Peyer's patch (tissue), 4 donors: Measurements from ENCODE around the gene GLT8D2.

ENCODE experiments used
- POLR2A ChIP-seq, 2 donors: fragments of 450-650 bp; IDR thresholded peaks; one replicate each; pipeline ENCODE4 v1.5.1; 2017; ENCODE audit warnings: antibody characterized with exemption in 2 of 2, mild to moderate bottlenecking in 2 of 2, moderate library complexity in 2 of 2
- TF ChIP-seq, protein P1 (sequence below), 6 experiments: fragments of 450-650 bp in 4 of 6; fragments of 200-600 bp in 2 of 6; sonication (generic) in 1 of 6; IDR thresholded peaks; one replicate each; pipeline ENCODE4 v1.5.1; 2017 to 2019; ENCODE audit warnings: antibody characterized with exemption in 6 of 6, mild to moderate bottlenecking in 3 of 6, moderate library complexity in 1 of 6

DNA sequence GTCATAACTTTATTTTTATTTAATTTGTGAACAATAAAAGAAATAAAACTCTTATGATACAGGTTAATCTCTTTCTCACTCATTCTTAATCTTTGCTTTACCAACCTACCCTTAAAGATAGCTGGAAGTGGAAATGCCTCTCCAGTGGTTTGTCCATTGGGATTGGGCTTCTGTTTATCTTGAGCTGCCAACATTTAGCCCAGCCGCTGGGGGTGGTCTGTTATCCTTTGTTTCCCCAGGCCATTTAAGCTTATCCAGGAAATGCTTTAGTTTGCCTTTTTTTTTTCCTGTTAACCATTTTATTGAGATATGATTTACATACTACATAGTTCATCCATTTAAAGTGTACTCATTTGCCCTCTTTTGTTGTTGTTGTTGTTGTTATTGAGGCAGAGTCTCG lies 76.1 kb downstream of the GLT8D2 start:
- TF ChIP-seq, protein P1, sequence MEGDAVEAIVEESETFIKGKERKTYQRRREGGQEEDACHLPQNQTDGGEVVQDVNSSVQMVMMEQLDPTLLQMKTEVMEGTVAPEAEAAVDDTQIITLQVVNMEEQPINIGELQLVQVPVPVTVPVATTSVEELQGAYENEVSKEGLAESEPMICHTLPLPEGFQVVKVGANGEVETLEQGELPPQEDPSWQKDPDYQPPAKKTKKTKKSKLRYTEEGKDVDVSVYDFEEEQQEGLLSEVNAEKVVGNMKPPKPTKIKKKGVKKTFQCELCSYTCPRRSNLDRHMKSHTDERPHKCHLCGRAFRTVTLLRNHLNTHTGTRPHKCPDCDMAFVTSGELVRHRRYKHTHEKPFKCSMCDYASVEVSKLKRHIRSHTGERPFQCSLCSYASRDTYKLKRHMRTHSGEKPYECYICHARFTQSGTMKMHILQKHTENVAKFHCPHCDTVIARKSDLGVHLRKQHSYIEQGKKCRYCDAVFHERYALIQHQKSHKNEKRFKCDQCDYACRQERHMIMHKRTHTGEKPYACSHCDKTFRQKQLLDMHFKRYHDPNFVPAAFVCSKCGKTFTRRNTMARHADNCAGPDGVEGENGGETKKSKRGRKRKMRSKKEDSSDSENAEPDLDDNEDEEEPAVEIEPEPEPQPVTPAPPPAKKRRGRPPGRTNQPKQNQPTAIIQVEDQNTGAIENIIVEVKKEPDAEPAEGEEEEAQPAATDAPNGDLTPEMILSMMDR (IDR thresholded peaks at IDR 0.05) = no peak
- no peak for TF ChIP-seq POLR2A (IDR thresholded peaks at IDR 0.05)
